DMS153 (cell line): ENCODE measurements around the gene MSH4.
"Not testable (repeated sequence)": the region's sequence is repeated elsewhere in the genome, so short reads cannot be mapped to it uniquely, and the experiment has no call there.

ENCODE experiments used
- DNase-seq: peaks from one replicate; lab custom pipeline; 2025; lab: John Stamatoyannopoulos, UW

Gene MSH4

GRCh38 chr1:75797273-75797588 lies 549 bp downstream of the MSH4 start:
- no peak for DNase-seq

DNA sequence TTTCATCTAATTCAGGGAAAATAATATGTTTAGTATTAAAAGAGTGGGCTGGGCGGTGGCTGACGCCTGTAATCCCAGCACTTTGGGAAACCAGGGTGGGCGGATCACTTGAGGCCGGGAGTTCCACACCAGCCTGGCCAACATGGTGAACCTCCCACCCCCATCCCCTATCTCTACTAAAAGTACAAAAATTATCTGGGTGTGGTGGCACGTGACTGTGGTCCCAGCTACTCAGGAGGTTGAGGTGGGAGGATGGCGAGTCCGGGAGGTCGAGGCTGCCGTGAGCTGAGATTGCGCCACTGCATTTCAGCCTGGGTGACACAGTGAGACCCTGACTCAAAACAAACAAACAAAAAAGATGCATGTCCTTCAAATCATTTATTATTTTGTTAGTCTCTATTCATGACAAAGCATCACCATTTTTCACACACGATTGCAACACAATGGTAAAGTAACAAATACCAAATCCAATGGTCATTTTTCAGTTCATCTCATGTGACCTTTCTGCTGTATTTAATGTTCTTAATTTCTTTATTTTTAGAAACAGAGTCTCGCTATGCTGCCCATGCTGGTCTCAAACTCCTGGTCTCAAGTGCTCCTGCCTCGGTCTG lies 1.0 kb downstream of the MSH4 start:
- DNase-seq: no peak

DNA sequence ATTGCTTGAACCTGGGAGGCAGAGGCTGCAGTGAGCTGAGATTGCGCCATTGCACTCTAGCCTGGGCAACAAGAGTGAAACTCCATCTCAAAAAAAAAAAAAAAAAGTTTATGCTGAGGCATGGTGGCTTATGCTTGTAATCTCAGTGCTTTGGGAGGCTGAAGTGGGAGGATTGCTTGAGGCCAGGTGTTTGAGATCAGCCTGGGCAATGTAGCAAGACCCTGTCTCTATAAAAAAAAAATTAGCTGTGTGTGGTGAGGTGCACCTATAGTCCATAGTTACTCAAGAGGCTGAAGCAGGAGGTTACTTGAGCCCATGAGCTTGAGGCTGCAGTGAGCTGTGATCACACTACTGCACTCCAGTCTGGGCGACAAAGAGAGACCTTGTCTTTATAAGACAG lies 4.8 kb downstream of the MSH4 start:
- not testable (repeated sequence) for DNase-seq

DNA sequence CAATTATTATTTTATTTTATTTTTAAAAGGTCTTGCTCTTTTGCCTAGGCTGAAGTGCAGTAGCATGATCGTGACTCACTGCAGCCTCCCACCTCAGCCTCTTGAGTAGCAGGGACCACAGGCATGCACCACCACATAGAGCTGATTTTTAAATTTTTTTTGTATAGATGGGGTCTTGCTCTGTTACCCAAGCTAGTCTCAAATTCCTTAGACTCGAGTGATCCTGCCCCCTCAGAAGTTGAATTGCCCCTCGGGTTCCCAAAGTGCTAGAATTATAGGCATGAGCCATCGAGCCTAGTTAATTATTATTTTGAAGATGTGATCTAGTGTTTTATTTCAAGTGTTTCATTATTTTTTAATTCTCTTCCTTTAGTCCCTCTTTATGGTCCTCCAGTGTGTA lies 12.2 kb downstream of the MSH4 start:
- DNase-seq: no peak

DNA sequence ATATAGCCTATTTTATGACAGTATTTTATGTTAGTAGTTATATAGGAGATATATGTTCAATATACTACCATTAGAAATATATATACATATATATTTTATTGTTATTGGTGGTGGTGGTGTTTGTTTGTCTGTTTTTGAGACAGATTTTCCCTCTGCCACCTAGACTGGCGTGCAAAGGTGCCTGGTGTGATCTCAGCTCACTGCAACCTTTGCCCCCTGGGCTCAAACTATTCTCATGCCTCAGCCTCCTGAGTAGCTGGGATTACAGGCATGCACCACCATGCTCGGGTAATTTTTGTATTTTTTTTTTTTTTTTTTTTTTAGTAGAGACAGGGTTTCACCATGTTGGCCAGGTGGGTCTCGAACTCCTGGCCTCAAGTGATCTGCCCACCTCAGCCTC lies 13.4 kb downstream of the MSH4 start:
- not testable (repeated sequence) for DNase-seq

DNA sequence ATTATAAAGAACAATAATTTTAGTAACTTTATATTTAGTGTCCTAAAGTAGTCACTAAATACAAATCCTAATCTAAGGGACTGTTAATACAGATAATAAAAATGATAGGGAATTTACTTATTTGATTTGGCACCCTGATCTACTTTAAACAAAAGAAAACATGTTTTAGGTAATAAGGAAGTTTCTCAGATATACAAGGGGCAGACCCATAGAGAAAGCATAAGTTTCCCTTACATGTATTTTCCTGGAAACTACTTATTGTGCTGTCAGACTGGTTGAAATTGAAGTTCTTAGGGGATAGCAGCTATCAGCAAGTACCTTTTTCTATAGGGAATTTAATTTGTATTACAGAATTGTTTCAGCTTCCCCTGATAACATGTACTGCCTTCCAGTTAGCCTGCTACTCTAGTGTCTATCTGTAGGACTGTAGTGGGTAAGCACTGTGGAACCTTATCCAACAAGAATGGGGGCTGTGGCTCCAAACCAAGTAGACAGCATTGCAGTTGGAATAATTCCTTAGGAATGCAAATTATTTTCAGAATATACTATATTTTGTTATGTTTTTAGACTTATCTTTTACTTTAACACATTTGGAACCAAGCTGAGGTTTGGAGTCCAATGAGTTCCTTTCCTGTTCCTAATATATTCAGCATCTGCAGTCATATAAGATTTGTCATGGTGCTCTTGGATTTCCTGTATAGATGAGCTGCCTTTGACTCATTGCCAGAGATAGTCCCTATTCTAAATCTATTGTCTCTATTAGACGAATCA lies 14.7 kb downstream of the MSH4 start:
- no peak for DNase-seq

DNA sequence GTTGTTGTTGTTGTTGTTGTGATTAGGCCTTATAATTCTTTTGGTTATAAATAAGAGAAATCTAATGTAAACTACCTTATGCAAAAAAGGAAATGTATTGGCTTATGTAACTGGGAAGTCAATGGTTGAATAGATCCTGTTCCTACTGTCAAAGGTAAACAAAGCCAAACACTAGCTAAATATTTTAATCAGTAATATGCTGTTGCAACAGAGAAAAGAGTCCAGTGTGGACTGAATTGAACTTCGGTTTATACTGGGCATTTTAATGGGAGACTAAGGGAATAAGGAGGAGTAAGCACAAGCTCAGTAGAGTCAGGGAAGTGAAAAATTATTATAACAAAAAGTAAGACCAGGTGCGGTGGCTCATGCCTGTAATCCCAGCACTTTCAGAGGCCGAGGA lies 15.4 kb downstream of the MSH4 start:
- DNase-seq: no peak

DNA sequence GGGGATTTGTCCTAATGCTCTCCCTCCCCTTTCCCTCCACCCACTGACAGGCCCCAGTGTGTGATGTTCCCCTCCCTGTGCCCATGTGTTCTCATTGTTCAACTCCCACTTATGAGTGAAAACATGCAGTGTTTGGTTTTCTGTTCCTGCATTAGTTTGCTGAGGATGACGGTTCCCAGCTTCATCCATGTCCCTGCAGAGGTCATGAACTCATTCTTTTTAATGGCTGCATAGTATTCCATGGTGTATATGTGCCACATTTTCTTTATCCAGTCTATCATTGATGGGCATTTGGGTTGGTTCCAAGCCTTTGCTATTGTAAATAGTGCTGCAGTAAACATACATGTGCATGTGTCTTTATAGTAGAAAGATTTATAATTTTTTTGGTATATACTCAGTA lies 26.9 kb downstream of the MSH4 start:
- not testable (repeated sequence) for DNase-seq

DNA sequence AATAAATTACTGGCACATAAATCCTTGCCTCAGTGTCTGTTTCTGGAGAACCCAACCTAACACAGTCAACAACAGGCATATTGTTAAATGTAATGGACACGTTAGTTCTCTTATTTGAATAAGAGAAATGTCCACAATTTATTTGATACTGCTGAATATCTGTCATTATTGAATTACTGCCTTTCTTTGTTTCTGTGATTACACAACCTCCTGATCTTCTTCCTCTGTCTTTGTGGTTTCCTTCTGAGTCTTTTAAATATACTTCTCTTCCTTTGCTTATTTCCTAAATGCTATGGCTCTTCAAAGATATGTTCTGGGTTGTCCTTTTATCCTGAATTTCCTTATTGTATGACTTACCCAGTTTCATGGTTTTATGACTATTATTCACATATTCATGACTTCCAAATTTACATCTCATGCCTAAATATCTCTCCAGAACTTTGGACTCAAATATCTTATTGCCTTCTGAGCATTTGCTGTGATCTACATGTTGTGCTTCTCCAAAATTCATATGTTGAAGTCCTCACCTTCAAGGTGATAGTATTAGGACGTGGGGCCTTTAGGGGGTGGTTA lies 39.9 kb downstream of the MSH4 start:
- no peak for DNase-seq

- no peak for DNase-seq
Observed at GRCh38 chr1:75838079-75838478, 41.4 kb downstream of the MSH4 start.

- DNase-seq: no peak
Observed at GRCh38 chr1:75841421-75841820, 44.7 kb downstream of the MSH4 start.

DNA sequence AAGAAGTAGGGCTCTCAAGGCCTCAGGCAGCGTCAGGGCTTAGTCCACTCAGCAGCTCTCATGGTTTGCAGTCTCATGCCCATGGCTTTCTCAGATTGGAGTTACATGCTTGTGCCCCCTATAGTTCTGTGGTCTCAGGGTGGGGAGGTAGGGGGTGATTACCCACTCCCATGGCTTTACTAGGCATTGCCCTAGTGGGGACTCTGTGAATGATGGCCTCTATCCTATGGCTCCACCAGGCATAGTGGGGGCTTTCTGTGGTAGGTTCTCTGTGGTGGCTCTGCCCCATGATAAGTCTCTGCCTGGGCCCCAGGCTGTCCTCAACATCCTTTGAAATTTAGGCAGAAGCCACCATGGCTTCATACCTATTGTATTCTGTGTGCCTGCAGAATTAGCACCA lies 48.9 kb downstream of the MSH4 start:
- no peak for DNase-seq

DNA sequence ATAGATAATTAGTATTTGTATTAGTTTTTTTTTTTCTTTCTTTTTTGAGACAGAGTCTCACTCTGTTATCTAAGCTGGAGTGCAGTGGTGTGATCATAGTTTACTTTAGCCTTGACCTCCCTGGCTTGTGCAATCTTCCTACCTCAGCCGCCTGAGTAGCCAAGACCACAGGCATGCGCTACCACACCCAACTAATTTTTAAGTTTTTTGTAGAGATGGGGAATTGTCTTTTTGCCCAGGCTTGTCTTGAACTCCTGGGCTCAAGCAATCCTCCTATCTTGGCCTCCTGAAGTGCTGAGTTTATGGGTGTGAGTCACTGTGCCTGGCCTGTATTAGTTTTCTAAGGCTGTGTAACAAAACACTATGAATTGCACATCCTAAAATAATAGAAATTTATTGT lies 58.3 kb downstream of the MSH4 start:
- no peak for DNase-seq

DNA sequence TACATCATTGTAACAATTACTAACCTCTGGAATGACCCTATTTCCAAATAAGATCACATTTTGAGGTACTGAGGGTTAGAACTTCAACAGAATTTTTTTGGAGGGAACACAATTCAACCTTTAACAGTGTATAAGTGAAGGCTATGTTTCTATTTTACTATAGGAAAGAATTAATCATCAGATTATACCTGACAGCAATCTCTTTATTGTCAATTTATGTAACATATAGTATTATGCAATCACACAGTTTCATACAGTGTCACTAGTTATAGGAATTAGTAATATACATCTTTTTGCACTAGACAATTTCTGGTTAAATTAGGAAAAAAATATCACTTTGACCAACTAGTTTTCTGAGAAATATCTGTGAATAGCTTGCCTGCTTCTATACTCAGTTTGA lies 59.1 kb downstream of the MSH4 start:
- no peak for DNase-seq

DNA sequence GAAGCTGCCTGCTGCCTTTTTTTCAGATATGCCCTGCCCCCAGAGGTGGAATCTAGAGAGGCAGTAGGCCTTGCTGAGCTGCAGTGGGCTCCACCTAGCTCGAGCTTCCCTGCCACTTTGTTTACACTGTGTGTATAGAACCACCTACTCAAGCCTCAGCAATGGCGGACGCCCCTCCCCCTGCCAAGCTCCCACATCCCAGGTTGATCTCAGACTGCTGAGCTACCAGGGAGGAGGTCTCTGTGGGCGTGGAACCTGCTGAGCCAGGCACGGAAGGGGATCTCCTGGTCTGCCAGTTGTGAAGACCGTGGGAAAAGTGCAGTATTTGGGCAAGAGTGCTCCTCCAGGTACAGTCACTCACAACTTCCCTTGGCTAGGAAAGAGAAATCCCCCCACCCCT lies 65.1 kb downstream of the MSH4 start:
- DNase-seq: no peak

DNA sequence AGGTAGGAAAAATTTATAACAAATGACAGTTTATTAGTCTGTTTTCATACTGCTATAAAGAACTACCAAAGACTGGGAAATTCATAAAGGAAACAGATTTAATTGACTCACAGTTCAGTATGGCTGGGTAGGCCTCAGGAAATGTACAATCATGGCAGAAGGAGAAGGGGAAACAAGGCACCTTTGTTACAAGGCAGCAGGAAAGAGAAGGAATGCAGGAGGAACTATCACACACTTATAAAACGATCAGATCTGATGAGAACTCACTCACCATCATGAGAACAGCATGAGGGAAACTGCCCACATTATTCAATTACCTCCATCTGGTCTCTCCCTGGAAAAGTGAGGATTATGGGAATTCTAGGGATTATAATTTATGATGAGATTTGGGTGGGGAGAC lies 74.3 kb downstream of the MSH4 start:
- DNase-seq: no peak

GRCh38 chr1:75879985-75880384 lies 83.3 kb downstream of the MSH4 start:
- no peak for DNase-seq

DNA sequence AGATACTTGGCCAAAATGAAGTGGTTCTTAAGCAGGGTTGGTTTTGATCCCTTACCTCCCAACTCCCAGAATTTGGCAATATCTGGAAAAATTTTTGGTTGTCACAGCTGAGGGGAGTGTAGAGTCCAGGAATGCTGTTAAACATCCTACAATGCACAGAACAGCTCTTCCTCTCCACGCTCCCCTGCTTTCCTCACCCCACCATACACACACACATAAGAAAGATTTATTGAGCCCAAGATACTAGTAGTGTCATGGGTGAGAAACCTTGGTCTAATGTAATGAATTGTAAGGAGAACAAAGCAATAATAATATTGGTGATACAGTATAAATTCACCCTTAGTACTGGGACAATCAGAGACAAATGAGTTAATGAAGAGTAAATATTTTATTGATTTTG lies 87.8 kb downstream of the MSH4 start:
- DNase-seq: no peak

DNA sequence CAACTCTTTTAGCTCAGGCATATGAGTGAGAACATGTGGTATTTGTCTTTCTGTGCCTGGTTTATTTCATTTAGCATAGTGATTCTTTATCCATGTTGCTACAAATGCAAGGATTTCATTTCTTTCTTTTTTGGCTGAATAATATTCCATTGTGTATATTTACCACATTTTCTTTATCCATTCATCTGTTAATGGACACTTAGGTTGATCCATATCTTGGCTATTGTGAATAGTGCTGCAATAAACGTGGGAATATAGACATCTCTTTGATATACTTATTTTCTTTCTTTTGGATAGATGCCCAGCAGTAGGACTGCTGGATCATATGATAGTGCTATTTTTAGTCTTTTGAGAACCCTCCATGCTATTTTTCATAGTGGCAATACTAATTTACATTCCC lies 104.7 kb downstream of the MSH4 start:
- no peak for DNase-seq

- DNase-seq: peak; percentile 2
Observed at GRCh38 chr1:75908717-75909152, 112.1 kb downstream of the MSH4 start.

GRCh38 chr1:75916834-75917233 lies 120.2 kb downstream of the MSH4 start:
- no peak for DNase-seq

DNA sequence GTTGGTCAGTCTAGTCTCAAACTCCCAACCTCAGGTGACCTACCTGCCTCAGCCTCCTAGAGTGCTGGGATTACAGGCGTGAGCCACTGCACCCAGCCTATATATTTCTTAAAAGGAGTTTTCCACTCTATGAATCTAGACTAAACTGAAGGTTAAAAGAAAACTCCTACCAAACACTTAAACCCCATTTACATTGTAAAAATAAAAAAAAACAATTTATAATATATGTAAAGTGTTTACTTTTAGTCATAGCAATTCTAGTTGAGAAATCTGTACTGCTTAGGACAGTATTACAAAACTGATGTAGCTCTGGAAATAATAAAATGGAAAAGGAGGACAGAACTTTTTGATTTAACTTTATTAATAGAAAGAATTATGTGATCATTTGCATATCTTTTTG lies 126.0 kb downstream of the MSH4 start:
- no peak for DNase-seq

- DNase-seq: no peak
Observed at GRCh38 chr1:75932304-75932703, 135.6 kb downstream of the MSH4 start, which contains the start of gene ASB17. Gene ASB17, minus strand, starts transcription at chr1:75932404. Its CDS starts 113 bp downstream, at chr1:75932291.

GRCh38 chr1:75937034-75937433 lies 140.4 kb downstream of the MSH4 start:
- DNase-seq: no peak
